Neuronal stem cell (in vitro differentiated cells): ENCODE data around the gene TUBB2B.

ENCODE experiments used
- DNase-seq: peaks from one replicate; pipeline ENCODE4 v3.0.0-alpha.2; 2013; ENCODE audit warnings: low spot score
- H2AFZ ChIP-seq: one replicate; pipeline ENCODE4 v1.6.1; 2013; ENCODE audit warnings: mild to moderate bottlenecking, low read length, inconsistent platforms
- H2AK5ac ChIP-seq: 2 replicates; pipeline ENCODE4 v1.6.1; 2013; ENCODE audit warnings: low read depth, mild to moderate bottlenecking, inconsistent platforms, low read length, moderate library complexity, mixed read lengths
- H2BK120ac ChIP-seq: 2 replicates; pipeline ENCODE4 v1.6.1; 2013; ENCODE audit warnings: low read depth, mild to moderate bottlenecking, inconsistent platforms, low read length, moderate library complexity, mixed read lengths
- H2BK12ac ChIP-seq: one replicate; pipeline ENCODE4 v1.6.1; 2013; ENCODE audit warnings: low read length, inconsistent platforms
- H2BK15ac ChIP-seq: 2 replicates; pipeline ENCODE4 v1.6.1; 2013; ENCODE audit warnings: mild to moderate bottlenecking, low read length, inconsistent platforms, mixed read lengths
- H2BK5ac ChIP-seq: one replicate; pipeline ENCODE4 v1.6.1; 2013; ENCODE audit warnings: inconsistent platforms, mild to moderate bottlenecking, low read length, moderate library complexity
- H3K14ac ChIP-seq: one replicate; pipeline ENCODE4 v1.6.1; 2013; ENCODE audit warnings: low read length, inconsistent platforms
- H3K18ac ChIP-seq: 2 replicates; pipeline ENCODE4 v1.6.1; 2013; ENCODE audit warnings: low read length, inconsistent platforms
- H3K23ac ChIP-seq: 2 replicates; pipeline ENCODE4 v1.6.1; 2013; ENCODE audit warnings: low read depth, mild to moderate bottlenecking, mixed read lengths, low read length, inconsistent platforms; ENCODE audit not compliant: poor library complexity
- H3K27ac ChIP-seq: replicated peaks from 3 replicates; pipeline ENCODE4 v1.5.1; 2013; ENCODE audit warnings: low read length, inconsistent platforms
- H3K27me3 ChIP-seq, 3 experiments: 2 replicates each; pipeline ENCODE4 v1.6.1; 2013; ENCODE audit warnings: low read length in 3 of 3, mild to moderate bottlenecking in 2 of 3, inconsistent platforms in 1 of 3, low read depth in 1 of 3, mixed read lengths in 1 of 3, moderate library complexity in 1 of 3; ENCODE audit not compliant: control insufficient read depth in 3 of 3, insufficient read depth in 3 of 3
- H3K36me3 ChIP-seq, 2 donors: replicated peaks in 1 of 2; 2 replicates each; pipeline ENCODE4 v1.6.1; 2013; ENCODE audit warnings: low read length in 2 of 2; ENCODE audit not compliant: control insufficient read depth in 2 of 2, insufficient read depth in 2 of 2
- H3K4ac ChIP-seq: 2 replicates; pipeline ENCODE4 v1.6.1; 2013; ENCODE audit warnings: inconsistent platforms, mild to moderate bottlenecking, low read length, moderate library complexity
- H3K4me1 ChIP-seq, 2 donors: 1 replicate in 1 of 2; 2 replicates in 1 of 2; pipeline ENCODE4 v1.6.1; 2013; ENCODE audit warnings: low read length in 2 of 2, low read depth in 1 of 2; ENCODE audit not compliant: control insufficient read depth in 2 of 2, insufficient read depth in 1 of 2
- H3K4me2 ChIP-seq: one replicate; pipeline ENCODE4 v1.6.1; 2013; ENCODE audit warnings: mild to moderate bottlenecking, low read length, inconsistent platforms; ENCODE audit not compliant: insufficient read depth, poor library complexity, severe bottlenecking
- H3K4me3 ChIP-seq, 2 donors: 2 replicates each; pipeline ENCODE4 v1.5.1; 2013; ENCODE audit warnings: low read length in 2 of 2, mild to moderate bottlenecking in 2 of 2, inconsistent platforms in 1 of 2, moderate library complexity in 1 of 2
- H3K79me1 ChIP-seq: one replicate; pipeline ENCODE4 v1.6.1; 2013; ENCODE audit warnings: low read depth, mild to moderate bottlenecking, inconsistent platforms, low read length, moderate library complexity
- H3K9ac ChIP-seq: one replicate; pipeline ENCODE4 v1.6.1; 2013; ENCODE audit warnings: mild to moderate bottlenecking, low read depth, low read length, inconsistent platforms; ENCODE audit not compliant: poor library complexity
- H3K9me3 ChIP-seq, 2 donors: replicated peaks in 1 of 2; 2 replicates each; pipeline versions ENCODE3 to v1.6.1; 2013; ENCODE audit warnings: low read length in 2 of 2, mild to moderate bottlenecking in 2 of 2, inconsistent platforms in 1 of 2, low read depth in 1 of 2, mixed read lengths in 1 of 2, moderate library complexity in 1 of 2; ENCODE audit not compliant: control insufficient read depth in 2 of 2, insufficient read depth in 1 of 2
- H4K8ac ChIP-seq: one replicate; pipeline ENCODE4 v1.6.1; 2013; ENCODE audit warnings: low read depth, mild to moderate bottlenecking, inconsistent platforms, low read length, moderate library complexity
- H4K91ac ChIP-seq: one replicate; pipeline ENCODE4 v1.6.1; 2013; ENCODE audit warnings: low read length, low read depth, mild to moderate bottlenecking, inconsistent platforms; ENCODE audit not compliant: poor library complexity
- WGBS, 2 donors: extraction: QIAGEN DNeasy Blood & Tissue Kit; methylation state at CpG; one replicate each; pipeline ENCODE4 v1.1.7; 2013; ENCODE audit warnings: missing lambda C conversion rate in 2 of 2, mixed read lengths in 1 of 2; ENCODE audit not compliant: insufficient read length in 2 of 2, insufficient replicate concordance in 1 of 2; ENCODE audit errors: extremely low coverage in 2 of 2; 5-methylcytosine and 5-hydroxymethylcytosine counted together

TUBB2B gene

DNA sequence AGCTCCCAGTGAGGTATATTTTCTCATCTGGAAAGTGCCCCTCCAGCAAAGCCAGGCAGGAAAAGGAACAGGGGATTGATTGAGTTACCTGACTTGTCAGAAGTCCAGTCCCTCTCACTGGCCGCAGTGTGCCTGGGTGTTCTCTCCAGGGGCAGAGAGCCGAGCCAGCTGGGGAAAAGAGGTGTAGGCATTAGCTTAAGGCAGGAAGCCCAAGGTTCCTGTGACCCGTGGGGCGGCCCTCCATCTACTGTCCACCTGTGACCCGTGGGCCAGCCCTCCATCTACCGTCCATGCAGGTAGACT lies 34.0 kb upstream of the TUBB2B start:
- Histone ChIP-seq H2BK120ac (no peak overlapping the region), H2BK5ac (no peak overlapping the region), H3K79me1 (peaks cover 18% of the 10 kb centered on the region), H2BK15ac (no peak overlapping the region), H3K27ac (no peak overlapping the region), H3K4me1 (peaks cover 0 to 10% of the 10 kb centered on the region in 2 donors), H3K4me2 (no peak overlapping the region), H2AK5ac (no peak overlapping the region), H4K8ac (no peak overlapping the region), H3K9me3 (no peaks in the 10 kb centered on the region), H3K4me3 (no peak overlapping the region), H2AFZ (no peak overlapping the region), H3K14ac (no peak overlapping the region), H3K4ac (no peak overlapping the region), H2BK12ac (no peak overlapping the region), H3K23ac (no peak overlapping the region), H3K36me3 (peaks cover 16 to 58% of the 10 kb centered on the region in 2 donors), H3K9ac (no peak overlapping the region), H4K91ac (no peak overlapping the region), H3K27me3 (peaks cover 0 to 3% (median 0%) of the 10 kb centered on the region in 3 experiments), H3K18ac (no peak overlapping the region)
- DNase-seq: no peak
- WGBS, 2 donors: no CpG with 5 or more reads among the region's 6 CpGs

DNA sequence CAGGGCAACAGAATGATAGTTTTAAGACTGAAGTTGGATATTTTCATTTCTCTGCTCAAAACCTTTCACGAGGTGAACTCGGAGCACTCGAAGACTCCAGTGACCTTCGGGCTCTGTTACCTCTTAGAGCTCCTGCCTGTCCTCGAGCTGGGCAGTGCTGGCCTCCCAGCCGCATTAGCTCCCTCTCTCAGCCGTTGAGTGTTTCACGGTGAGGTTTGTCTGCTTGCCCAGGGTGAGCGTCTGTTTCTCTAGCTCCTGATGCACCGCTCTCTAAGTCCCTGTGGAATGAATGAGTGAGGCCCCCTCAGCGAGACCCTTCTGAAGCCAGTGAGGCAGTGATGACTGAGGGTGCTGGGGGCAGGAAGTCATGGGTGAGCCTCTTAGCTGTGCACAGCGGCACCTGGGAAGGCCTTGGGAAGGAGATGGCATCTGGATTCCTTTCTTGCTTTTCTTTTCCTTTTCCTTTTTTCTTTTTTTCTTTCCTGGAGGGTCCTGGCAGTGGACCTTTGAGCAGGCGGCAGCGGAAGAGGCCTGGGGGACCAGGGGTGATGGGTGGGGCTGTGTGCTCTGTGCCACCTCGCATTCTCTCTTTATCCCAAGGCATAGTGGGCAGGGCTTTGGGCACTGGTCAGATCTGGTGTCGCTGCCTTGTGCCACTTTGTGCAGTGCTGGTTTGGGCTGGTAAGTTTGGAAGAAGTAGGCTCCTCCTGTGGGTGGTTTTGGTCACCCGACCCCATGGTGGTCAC lies 33.5 kb upstream of the TUBB2B start:
- no peak overlapping the region for H2BK15ac ChIP-seq
- no peaks in the 10 kb centered on the region for H3K9me3 ChIP-seq
- H4K91ac ChIP-seq: no peak overlapping the region
- no peak overlapping the region for H3K23ac ChIP-seq
- H2AK5ac ChIP-seq: no peak overlapping the region
- no peak overlapping the region for H3K9ac ChIP-seq
- H3K4me3 ChIP-seq: no peak overlapping the region
- H3K4ac ChIP-seq: no peak overlapping the region
- H3K27me3 ChIP-seq: peaks cover 0 to 3% (median 0%) of the 10 kb centered on the region in 3 experiments
- no peak overlapping the region for H3K27ac ChIP-seq
- H3K4me1 ChIP-seq: peaks cover 0 to 10% of the 10 kb centered on the region in 2 donors
- H3K14ac ChIP-seq: no peak overlapping the region
- no peak for DNase-seq
- no peak overlapping the region for H2AFZ ChIP-seq
- H3K36me3 ChIP-seq: peaks cover 12 to 53% of the 10 kb centered on the region in 2 donors
- WGBS, 2 donors: no CpG with 5 or more reads among the region's 17 CpGs
- peaks cover 15% of the 10 kb centered on the region for H3K79me1 ChIP-seq
- no peak overlapping the region for H2BK120ac ChIP-seq
- H2BK12ac ChIP-seq: no peak overlapping the region
- H4K8ac ChIP-seq: no peak overlapping the region
- no peak overlapping the region for H3K4me2 ChIP-seq
- H3K18ac ChIP-seq: no peak overlapping the region
- no peak overlapping the region for H2BK5ac ChIP-seq

DNA sequence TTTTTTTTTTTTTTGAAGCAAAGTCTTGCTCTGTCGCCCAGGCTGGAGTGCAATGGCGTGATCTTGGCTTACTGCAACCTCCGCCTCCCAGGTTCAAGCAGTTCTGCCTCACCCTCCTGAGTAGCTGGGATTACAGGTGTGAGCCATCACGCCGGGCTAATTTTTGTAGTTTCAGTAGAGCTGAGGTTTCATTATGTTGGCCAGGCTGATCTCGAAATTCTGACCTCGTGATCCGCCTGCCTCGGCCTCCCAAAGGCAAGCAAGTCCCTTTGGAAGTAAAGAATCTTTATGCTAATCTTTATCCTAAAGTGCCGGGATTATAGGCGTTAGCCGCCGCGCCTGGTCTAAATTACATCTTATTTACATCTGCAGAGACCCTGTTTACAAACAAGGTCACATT lies 32.8 kb upstream of the TUBB2B start:
- H3K27ac ChIP-seq: no peak overlapping the region
- H3K36me3 ChIP-seq: peaks cover 10 to 47% of the 10 kb centered on the region in 2 donors
- no peak for DNase-seq
- H3K14ac ChIP-seq: no peak overlapping the region
- H3K9me3 ChIP-seq: no peaks in the 10 kb centered on the region
- H4K8ac ChIP-seq: no peak overlapping the region
- H2AFZ ChIP-seq: no peak overlapping the region
- no peak overlapping the region for H3K9ac ChIP-seq
- WGBS, 2 donors: no CpG with 5 or more reads among the region's 14 CpGs
- H3K27me3 ChIP-seq: peaks cover 0 to 3% (median 0%) of the 10 kb centered on the region in 3 experiments
- H3K4me1 ChIP-seq: peaks cover 0 to 10% of the 10 kb centered on the region in 2 donors
- H2BK15ac ChIP-seq: no peak overlapping the region
- no peak overlapping the region for H3K4me3 ChIP-seq
- no peak overlapping the region for H3K18ac ChIP-seq
- no peak overlapping the region for H2BK12ac ChIP-seq
- H4K91ac ChIP-seq: no peak overlapping the region
- no peak overlapping the region for H3K4me2 ChIP-seq
- no peak overlapping the region for H3K23ac ChIP-seq
- H3K4ac ChIP-seq: no peak overlapping the region
- no peak overlapping the region for H2BK5ac ChIP-seq
- no peak overlapping the region for H2AK5ac ChIP-seq
- H2BK120ac ChIP-seq: no peak overlapping the region
- H3K79me1 ChIP-seq: peaks cover 15% of the 10 kb centered on the region

DNA sequence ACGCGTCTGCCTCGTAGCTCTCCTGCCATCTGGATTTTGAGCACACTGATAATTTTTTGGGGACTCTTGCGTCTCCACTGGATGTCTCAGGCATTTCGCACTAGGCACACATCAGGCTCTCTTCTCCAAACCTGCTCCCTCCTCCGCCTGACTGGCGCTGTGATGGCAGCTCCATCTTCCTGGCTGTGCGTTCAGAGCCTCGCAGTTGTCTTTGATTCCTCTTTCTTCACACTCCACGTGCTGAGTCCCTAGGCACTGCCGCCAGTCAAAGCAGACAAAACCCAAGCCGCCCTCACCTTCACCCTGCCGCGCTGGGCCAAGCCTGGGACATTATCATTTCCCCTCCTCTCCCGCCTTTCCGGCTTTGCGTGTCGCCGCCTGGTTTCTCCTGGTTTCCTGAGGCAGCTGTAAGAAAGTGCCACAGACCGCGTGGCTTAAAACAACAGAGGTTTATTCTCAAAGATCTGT lies 32.1 kb upstream of the TUBB2B start:
- Histone ChIP-seq H3K27me3 (peaks cover 0 to 3% (median 0%) of the 10 kb centered on the region in 3 experiments), H3K4me1 (peaks cover 0 to 10% of the 10 kb centered on the region in 2 donors), H3K23ac (peak overlapping the region; percentile 9), H3K4ac (no peak overlapping the region), H3K79me1 (peaks cover 15% of the 10 kb centered on the region), H3K9ac (peak overlapping the region; percentile 97), H3K27ac (no peak overlapping the region), H3K4me2 (peak overlapping the region; percentile 90), H2BK5ac (no peak overlapping the region), H2BK15ac (no peak overlapping the region), H3K14ac (no peak overlapping the region), H3K18ac (peak overlapping the region; percentile 86), H2BK12ac (no peak overlapping the region), H4K91ac (no peak overlapping the region), H3K36me3 (peaks cover 10 to 39% of the 10 kb centered on the region in 2 donors), H3K4me3 (peak overlapping the region; percentile 94 to 100), H4K8ac (no peak overlapping the region), H3K9me3 (no peaks in the 10 kb centered on the region), H2AK5ac (peak overlapping the region; percentile 62), H2BK120ac (peak overlapping the region; percentile 69), H2AFZ (peak overlapping the region; percentile 95)
- WGBS, 2 donors: no CpG with 5 or more reads among the region's 21 CpGs
- no peak for DNase-seq
